Activated T-cell treated with anti-CD3 and anti-CD28 coated beads, Interleukin-2, amount 50 U/mL, for 48 hours (primary cell): ENCODE data around the gene CDON.
"Not testable (repeated sequence)": the region's sequence is repeated elsewhere in the genome, so short reads cannot be mapped to it uniquely, and the experiment has no call there.

ENCODE experiments used
- DNase-seq, 2 experiments: peaks; one replicate each; pipeline ENCODE4 v3.0.0-alpha.2; 2020

CDON gene

GRCh38 chr11:125922156-125922555 lies 140.5 kb downstream of the CDON start:
- DNase-seq: no peak

GRCh38 chr11:125921042-125921441 lies 141.6 kb downstream of the CDON start:
- no peak for DNase-seq

- no peak for DNase-seq
Observed at GRCh38 chr11:125918140-125918840, 144.4 kb downstream of the CDON start.

GRCh38 chr11:125916683-125917347 lies 145.9 kb downstream of the CDON start:
- DNase-seq: no peak

- DNase-seq: not testable (repeated sequence)
Observed at GRCh38 chr11:125914601-125915000, 148.1 kb downstream of the CDON start.

- no peak for DNase-seq
Observed at GRCh38 chr11:125910226-125910849, 152.3 kb downstream of the CDON start.
